Thymus (tissue), 11 donors: Measurements from ENCODE around the gene CFHR1. TPM values are rescaled to one million over a fixed set of nuclear protein-coding genes. Genes with fewer than 3 reads are reported as not detected.
"Not testable (repeated sequence)": the region's sequence is repeated elsewhere in the genome, so short reads cannot be mapped to it uniquely, and the experiment has no call there.

Source experiments
- DNase-seq, 9 donors: peaks; one replicate each; pipeline ENCODE4 v3.0.0-alpha.2; 2013; ENCODE audit warnings: low spot score in 9 of 9, low read depth in 6 of 9, missing footprints in 1 of 9
- H3K27ac ChIP-seq, 2 donors: one replicate each; pipeline ENCODE4 v1.5.1; 2013; ENCODE audit warnings: control low read depth in 1 of 2, low read depth in 1 of 2, low read length in 1 of 2, mild to moderate bottlenecking in 1 of 2, moderate library complexity in 1 of 2
- H3K27me3 ChIP-seq, 2 donors: one replicate each; pipeline ENCODE4 v1.5.1; 2013; ENCODE audit warnings: low read length in 1 of 2; ENCODE audit not compliant: control insufficient read depth in 2 of 2, insufficient read depth in 1 of 2
- H3K36me3 ChIP-seq, 2 donors: one replicate each; pipeline ENCODE4 v1.5.1; 2013; ENCODE audit warnings: low read length in 1 of 2, mild to moderate bottlenecking in 1 of 2, moderate library complexity in 1 of 2; ENCODE audit not compliant: control insufficient read depth in 2 of 2, insufficient read depth in 2 of 2
- H3K4me1 ChIP-seq, 2 donors: one replicate each; pipeline ENCODE4 v1.5.1; 2013; ENCODE audit warnings: low read length in 2 of 2; ENCODE audit not compliant: control insufficient read depth in 2 of 2, insufficient read depth in 2 of 2
- H3K4me3 ChIP-seq, 2 donors: one replicate each; pipeline ENCODE4 v1.5.1; 2013; ENCODE audit warnings: low read length in 2 of 2, control low read depth in 1 of 2, mild to moderate bottlenecking in 1 of 2
- H3K9me3 ChIP-seq, 2 donors: one replicate each; pipeline ENCODE4 v1.5.1; 2013; ENCODE audit warnings: low read length in 1 of 2, mild to moderate bottlenecking in 1 of 2; ENCODE audit not compliant: control insufficient read depth in 2 of 2, insufficient read depth in 1 of 2
- whole genome bisulfite sequencing: extraction: QIAGEN DNeasy Blood & Tissue Kit; methylation state at CpG from one replicate; pipeline ENCODE4 v1.1.7; 2013; 5-methylcytosine and 5-hydroxymethylcytosine counted together
- polyA plus RNA-seq: library from polyadenylated mRNA; stranded (reverse); fragments of 200-250 nt; gene quantifications from one replicate; pipeline ENCODE4 v1.2.3, GENCODE V29; 2013
- total RNA-seq: library from RNA; stranded (reverse); fragments of 120-200 nt; gene quantifications from one replicate; pipeline ENCODE4 v1.2.4, GENCODE V29; 2013
- donor health status: healthy.

The CFHR1 gene
- total and polyA plus RNA-seq, 2 donors = 0.09 to 1.3 TPM

- H3K27me3 ChIP-seq, H3K36me3 ChIP-seq, DNase-seq, H3K4me3 ChIP-seq, H3K4me1 ChIP-seq, H3K9me3 ChIP-seq, H3K27ac ChIP-seq: not testable (repeated sequence)
- 94% methylated on average over 1 of the region's 1 CpG for WGBS
These were observed 17.6 kb upstream of the CFHR1 start for GRCh38 chr1:196801920-196802319.

DNA sequence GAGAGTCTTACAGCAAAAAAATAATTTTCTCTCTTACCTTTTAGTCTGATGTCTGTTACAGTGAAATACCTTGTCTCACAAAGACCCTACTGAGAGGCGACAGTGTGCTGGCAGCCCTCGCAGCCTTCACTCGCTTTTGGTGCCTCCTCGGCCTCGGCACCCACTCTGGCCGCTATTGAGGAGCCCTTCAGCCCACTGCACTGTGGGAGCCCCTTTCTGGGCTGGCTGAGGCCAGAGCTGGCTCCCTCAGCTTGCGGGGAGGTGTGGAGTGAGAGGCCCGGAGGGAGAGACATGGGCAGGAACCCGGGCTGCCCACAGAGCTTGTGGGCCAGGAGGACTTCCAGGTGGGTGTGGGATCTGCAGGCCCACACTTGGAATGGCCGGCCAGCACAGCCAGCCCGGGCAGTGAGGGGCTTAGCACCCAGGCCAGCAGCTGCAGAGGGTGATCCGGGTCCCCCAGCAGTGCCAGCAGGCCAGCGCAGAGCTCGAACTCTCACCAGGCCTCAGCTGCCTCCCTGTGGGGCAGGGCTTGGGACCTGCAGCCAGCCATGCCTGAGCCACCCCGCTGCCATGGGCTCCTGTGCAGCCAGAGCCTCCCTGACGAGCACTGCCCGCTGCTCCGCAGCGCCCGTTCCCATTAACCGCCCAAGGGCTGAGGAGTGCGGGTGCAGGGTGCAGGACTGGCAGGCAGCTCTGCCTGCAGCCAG, 10.8 kb upstream of the CFHR1 start:
- H3K9me3 ChIP-seq = no peaks in the 10 kb centered on the region
- no peaks in the 10 kb centered on the region for H3K4me1 ChIP-seq
- 90% methylated on average over 22 of the region's 22 CpGs for WGBS
- H3K27ac ChIP-seq = no peak overlapping the region
- no peak for DNase-seq
- H3K36me3 ChIP-seq = no peaks in the 10 kb centered on the region
- no peaks in the 10 kb centered on the region for H3K27me3 ChIP-seq
- no peak overlapping the region for H3K4me3 ChIP-seq

DNA sequence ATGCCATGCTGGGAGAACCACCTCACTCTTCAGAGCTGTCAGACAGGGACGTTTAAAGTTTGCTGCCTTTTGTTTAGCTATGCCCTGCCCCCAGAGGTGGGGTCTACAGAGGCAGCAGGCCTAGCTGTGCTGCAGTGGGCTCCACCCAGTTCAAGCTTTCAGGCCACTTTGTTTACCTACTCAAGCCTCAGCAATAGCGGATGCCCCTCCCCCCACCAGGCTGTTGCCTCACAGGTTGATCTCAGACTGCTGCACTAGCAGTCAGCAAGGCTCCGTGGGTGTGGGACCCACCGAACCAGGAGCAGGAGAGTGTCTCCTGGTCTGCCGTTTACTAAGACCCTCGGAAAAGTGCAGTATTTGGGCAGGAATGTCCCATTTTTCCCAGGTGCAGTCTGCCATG, 2.1 kb upstream of the CFHR1 start:
- not testable (repeated sequence) for H3K9me3 ChIP-seq, H3K4me1 ChIP-seq, H3K36me3 ChIP-seq, H3K27me3 ChIP-seq, H3K27ac ChIP-seq, DNase-seq, H3K4me3 ChIP-seq
- WGBS = 87% methylated on average over 6 of the region's 6 CpGs

GRCh38 chr1:196827860-196828259, 8.3 kb downstream of the CFHR1 start:
- peak in 4 of 9 donors; percentile 0 to 33 (median 4) for DNase-seq
- not testable (repeated sequence) for H3K9me3 ChIP-seq, H3K4me1 ChIP-seq, H3K27ac ChIP-seq, H3K4me3 ChIP-seq, H3K36me3 ChIP-seq, H3K27me3 ChIP-seq
- WGBS = 6% methylated on average over 4 of the region's 4 CpGs

GRCh38 chr1:196849613-196850492, 30.3 kb downstream of the CFHR1 start:
- not testable (repeated sequence) for H3K27me3 ChIP-seq
- 95% methylated on average over 2 of the region's 4 CpGs for WGBS

DNA sequence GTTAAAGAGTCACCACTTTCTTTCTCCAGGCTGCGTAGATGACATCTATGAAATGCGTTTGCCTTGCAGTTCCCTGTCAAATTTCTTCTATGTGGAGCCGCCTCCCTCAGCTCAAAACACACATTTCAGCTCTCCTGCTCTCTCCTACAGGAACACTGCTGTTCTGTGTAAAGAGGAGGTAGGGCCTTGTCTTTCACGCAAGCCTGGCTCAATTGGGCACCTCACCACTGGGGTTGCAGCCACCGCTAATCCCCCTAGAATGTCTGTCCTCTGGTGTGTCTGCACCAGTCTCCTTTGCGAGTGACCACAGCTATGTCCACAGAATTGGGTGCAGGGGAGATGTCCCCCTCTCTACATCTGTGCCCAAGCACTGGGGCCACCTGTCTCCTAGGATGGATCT, 36.5 kb downstream of the CFHR1 start:
- Histone ChIP-seq H3K27me3 (no peaks in the 10 kb centered on the region), H3K4me3 (no peak overlapping the region), H3K36me3 (no peaks in the 10 kb centered on the region), H3K9me3 (no peaks in the 10 kb centered on the region), H3K4me1 (no peaks in the 10 kb centered on the region), H3K27ac (no peak overlapping the region)
- WGBS = 96% methylated on average over 6 of the region's 6 CpGs
- DNase-seq = no peak

More at GRCh38 chr1:196849613-196850492, 30.3 kb downstream of the CFHR1 start:
- H3K4me3 ChIP-seq, H3K27ac ChIP-seq, H3K9me3 ChIP-seq, H3K36me3 ChIP-seq, H3K4me1 ChIP-seq, DNase-seq: not testable (repeated sequence)

DNA sequence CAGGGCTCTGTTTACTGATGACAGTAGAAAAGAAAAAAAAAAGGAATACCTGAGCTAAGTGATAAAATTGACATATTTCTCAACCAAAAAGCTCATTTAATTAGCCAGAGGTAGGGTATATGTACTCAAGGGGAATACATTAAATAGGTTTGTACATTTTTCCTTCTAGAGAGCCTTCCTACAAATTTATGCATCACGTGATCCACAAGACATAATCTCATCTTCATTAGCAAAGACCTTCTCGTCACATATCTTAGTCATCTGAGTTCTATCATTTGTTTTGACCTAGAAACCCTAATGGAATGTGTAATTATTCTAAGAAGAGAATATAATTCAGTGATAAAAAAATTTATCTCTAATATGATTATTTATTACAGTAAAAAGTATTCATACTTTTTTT, 37.7 kb downstream of the CFHR1 start:
- Histone ChIP-seq H3K27ac (no peak overlapping the region), H3K4me3 (no peak overlapping the region), H3K9me3 (no peaks in the 10 kb centered on the region), H3K36me3 (no peaks in the 10 kb centered on the region), H3K27me3 (no peaks in the 10 kb centered on the region), H3K4me1 (no peaks in the 10 kb centered on the region)
- WGBS = 94% methylated on average over 2 of the region's 2 CpGs
- DNase-seq = no peak

DNA sequence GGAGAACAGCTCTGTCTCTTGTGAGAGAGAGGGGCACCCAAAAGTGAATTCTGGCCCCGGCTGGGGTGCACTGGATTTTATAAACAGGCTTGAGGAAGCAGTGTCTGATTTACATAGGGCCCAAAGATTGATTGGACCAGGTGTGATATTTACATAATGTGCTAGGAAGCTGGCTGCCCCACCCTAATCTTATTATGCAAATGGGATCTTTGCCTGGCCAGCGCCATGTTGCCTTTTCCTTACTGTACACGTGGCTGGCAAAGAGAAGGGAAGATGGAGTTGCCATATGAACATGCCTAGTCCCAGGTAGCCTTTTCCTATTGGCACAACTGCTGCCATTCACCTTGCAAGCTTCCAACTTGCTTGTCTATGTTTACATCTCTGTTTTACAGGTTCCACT, 39.3 kb downstream of the CFHR1 start:
- Histone ChIP-seq H3K36me3 (no peaks in the 10 kb centered on the region), H3K4me1 (no peaks in the 10 kb centered on the region), H3K9me3 (no peaks in the 10 kb centered on the region), H3K27me3 (no peaks in the 10 kb centered on the region), H3K4me3 (no peak overlapping the region), H3K27ac (no peak overlapping the region)
- WGBS = 89% methylated on average over 3 of the region's 3 CpGs
- DNase-seq = no peak

DNA sequence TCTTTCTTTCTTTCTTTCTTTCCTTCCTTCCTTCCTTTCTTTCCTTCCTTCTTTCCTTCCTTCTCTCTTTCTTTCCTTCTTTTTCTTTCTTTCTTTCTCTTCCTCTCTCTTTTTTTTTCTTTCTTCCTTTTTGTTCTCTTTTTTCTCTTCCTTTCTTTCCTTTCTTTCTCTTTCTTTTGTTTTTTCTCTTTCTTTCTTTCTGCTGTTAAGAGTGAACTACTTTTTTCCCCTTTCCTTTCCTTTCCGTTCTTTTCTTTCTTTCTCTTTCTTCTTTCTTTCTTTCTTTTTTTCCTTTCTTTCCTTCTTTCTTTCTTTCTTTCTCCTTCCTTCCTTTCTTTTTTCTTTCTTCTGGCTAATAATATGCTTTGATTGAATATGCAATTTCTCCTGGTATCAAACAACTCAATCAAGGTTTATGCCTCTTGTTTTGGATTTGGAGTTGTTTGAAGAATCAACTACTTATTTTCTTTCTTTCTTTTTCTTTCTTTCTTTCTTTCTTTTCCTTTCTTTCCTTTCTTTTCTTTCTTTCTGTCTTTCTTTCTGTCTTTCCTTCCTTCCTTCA, 40.9 kb downstream of the CFHR1 start:
- 93% methylated on average over 1 of the region's 1 CpG for WGBS
- Histone ChIP-seq H3K9me3 (no peaks in the 10 kb centered on the region), H3K4me1 (no peaks in the 10 kb centered on the region), H3K4me3 (no peak overlapping the region), H3K36me3 (no peaks in the 10 kb centered on the region), H3K27ac (no peak overlapping the region), H3K27me3 (no peaks in the 10 kb centered on the region)
- DNase-seq = no peak
